Fibroblast of lung (primary cell): ENCODE results near the gene PAFAH2.

Experiments used
- CTCF ChIP-seq, 2 donors: IDR thresholded peaks in 1 of 2; conservative IDR thresholded peaks in 1 of 2; 1 replicate in 1 of 2; 2 replicates in 1 of 2; pipeline ENCODE4 v1.5.1; 2011 to 2012; ENCODE audit warnings: low read length in 2 of 2, control low read depth in 1 of 2, inconsistent platforms in 1 of 2, low read depth in 1 of 2, mild to moderate bottlenecking in 1 of 2
- EZH2 ChIP-seq: IDR thresholded peaks from 2 replicates; pipeline ENCODE4 v1.5.1; 2012; ENCODE audit warnings: low read length, control low read depth, mild to moderate bottlenecking; ENCODE audit errors: missing control alignments

GRCh38 chr1:25913206-25913605 lies 84.7 kb downstream of the PAFAH2 start:
- TF ChIP-seq CTCF (conservative IDR thresholded peaks at IDR 0.05 in 1 of 2, IDR thresholded peaks at IDR 0.05 in 1 of 2; ENCODE audit: low read depth in 1 of 2, low read length in 2 of 2) (no peak), EZH2 (no peak)
